ENCODE measurements around the gene STUM. TPM values are rescaled to one million over a fixed set of nuclear protein-coding genes. Genes with fewer than 3 reads are reported as not detected.

Gene STUM
- total and polyA plus RNA-seq, 2 experiments from 2014 or later, result 0.71 to 7.6 TPM

- no peak for TF ChIP-seq CTCF (IDR thresholded peaks at IDR 0.05; ENCODE audit: low read depth, low read length)
- Histone ChIP-seq H3K27me3 (no peaks in the 10 kb centered on the region), H3K36me3 (no peaks in the 10 kb centered on the region), H3K4me1 (ENCODE audit: low read depth) (no peaks in the 10 kb centered on the region), H3K9me3 (ENCODE audit: low read depth) (no peaks in the 10 kb centered on the region), H3K27ac (no peak overlapping the region), H3K4me3 (no peak overlapping the region)
- DNase-seq (ENCODE audit: low read depth in 1 of 2, low spot score in 1 of 2), result no peak
Measured at GRCh38 chr1:226630592-226630991, 82.0 kb downstream of the STUM start.

- H3K36me3 ChIP-seq, result no peaks in the 10 kb centered on the region
- TF ChIP-seq CTCF (IDR thresholded peaks at IDR 0.05; ENCODE audit: low read depth, low read length), result no peak
- H3K4me3 ChIP-seq, result no peak overlapping the region
- no peaks in the 10 kb centered on the region for H3K4me1 ChIP-seq (ENCODE audit: low read depth)
- no peak overlapping the region for H3K27ac ChIP-seq
- no peak for DNase-seq (ENCODE audit: low read depth in 1 of 2, low spot score in 1 of 2)
- H3K9me3 ChIP-seq (ENCODE audit: low read depth), result no peaks in the 10 kb centered on the region
- no peaks in the 10 kb centered on the region for H3K27me3 ChIP-seq
Measured at GRCh38 chr1:226631229-226632000, 82.9 kb downstream of the STUM start.

GRCh38 chr1:226632169-226632879 is 83.8 kb downstream of the STUM start:
- H3K9me3 ChIP-seq (ENCODE audit: low read depth), result no peaks in the 10 kb centered on the region
- H3K36me3 ChIP-seq, result no peaks in the 10 kb centered on the region
- H3K4me3 ChIP-seq, result no peak overlapping the region
- no peaks in the 10 kb centered on the region for H3K4me1 ChIP-seq (ENCODE audit: low read depth)
- no peaks in the 10 kb centered on the region for H3K27me3 ChIP-seq
- TF ChIP-seq CTCF (IDR thresholded peaks at IDR 0.05; ENCODE audit: low read depth, low read length), result no peak
- no peak for DNase-seq (ENCODE audit: low read depth in 1 of 2, low spot score in 1 of 2)
- H3K27ac ChIP-seq, result no peak overlapping the region

- no peaks in the 10 kb centered on the region for H3K36me3 ChIP-seq
- H3K4me3 ChIP-seq, result no peak overlapping the region
- no peak for TF ChIP-seq CTCF (IDR thresholded peaks at IDR 0.05; ENCODE audit: low read depth, low read length)
- no peaks in the 10 kb centered on the region for H3K4me1 ChIP-seq (ENCODE audit: low read depth)
- H3K27ac ChIP-seq, result no peak overlapping the region
- no peaks in the 10 kb centered on the region for H3K9me3 ChIP-seq (ENCODE audit: low read depth)
- H3K27me3 ChIP-seq, result no peaks in the 10 kb centered on the region
- DNase-seq (ENCODE audit: low read depth in 1 of 2, low spot score in 1 of 2), result no peak
Measured at GRCh38 chr1:226632922-226633351, 84.4 kb downstream of the STUM start.

GRCh38 chr1:226633541-226634165 is 85.1 kb downstream of the STUM start:
- no peaks in the 10 kb centered on the region for H3K36me3 ChIP-seq
- no peaks in the 10 kb centered on the region for H3K9me3 ChIP-seq (ENCODE audit: low read depth)
- no peaks in the 10 kb centered on the region for H3K4me1 ChIP-seq (ENCODE audit: low read depth)
- no peak for TF ChIP-seq CTCF (IDR thresholded peaks at IDR 0.05; ENCODE audit: low read depth, low read length)
- H3K27me3 ChIP-seq, result no peaks in the 10 kb centered on the region
- H3K27ac ChIP-seq, result no peak overlapping the region
- no peak for DNase-seq (ENCODE audit: low read depth in 1 of 2, low spot score in 1 of 2)
- no peak overlapping the region for H3K4me3 ChIP-seq
